NCI-H2029 (cell line): ENCODE data around the gene GRK6.

ENCODE experiments used
- DNase-seq: peaks from one replicate; lab custom pipeline; 2025; lab: John Stamatoyannopoulos, UW

Gene GRK6

DNA sequence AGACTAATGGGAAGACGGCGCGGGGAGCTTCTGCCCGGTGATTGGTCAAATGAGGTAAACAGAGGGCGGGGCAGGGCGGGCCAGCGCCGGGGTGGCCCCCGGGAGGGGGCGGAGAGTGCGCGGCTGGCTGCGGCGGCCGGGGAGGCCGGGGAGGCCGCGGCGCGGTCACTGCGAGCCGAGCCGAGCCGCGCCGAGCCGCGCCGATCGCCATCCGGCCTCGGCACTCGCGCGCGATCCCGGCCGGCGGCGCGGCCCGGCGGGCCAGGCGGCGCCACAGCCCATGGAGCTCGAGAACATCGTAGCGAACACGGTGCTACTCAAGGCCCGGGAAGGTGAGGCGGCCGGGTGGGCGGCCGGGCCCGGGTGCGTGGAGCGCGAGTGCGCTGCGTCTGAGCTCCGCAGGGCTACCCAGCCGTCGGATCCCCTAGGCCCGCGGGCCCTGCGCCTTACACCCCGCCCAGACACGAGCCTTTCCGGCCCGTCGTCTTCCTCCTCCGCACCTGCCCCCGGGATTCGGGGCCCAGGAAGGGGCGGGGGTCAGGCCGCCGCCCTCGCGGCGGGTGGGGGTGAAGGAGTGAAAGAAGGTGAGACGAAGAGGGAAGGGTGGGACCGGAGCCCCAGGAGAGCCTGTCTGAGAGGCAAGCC lies at the start of gene GRK6:
Gene GRK6 (plus strand): TSS at position 111 of the 645 bp plus-strand sequence. CDS start 170 bp downstream, at position 281.
- no peak for DNase-seq

- DNase-seq = no peak
Observed at GRCh38 chr5:177377851-177378776, 48.4 kb upstream of the GRK6 start.

- no peak for DNase-seq
Observed at GRCh38 chr5:177378884-177379883, 47.3 kb upstream of the GRK6 start.

- no peak for DNase-seq
Observed at GRCh38 chr5:177380805-177381126, 45.7 kb upstream of the GRK6 start.

DNA sequence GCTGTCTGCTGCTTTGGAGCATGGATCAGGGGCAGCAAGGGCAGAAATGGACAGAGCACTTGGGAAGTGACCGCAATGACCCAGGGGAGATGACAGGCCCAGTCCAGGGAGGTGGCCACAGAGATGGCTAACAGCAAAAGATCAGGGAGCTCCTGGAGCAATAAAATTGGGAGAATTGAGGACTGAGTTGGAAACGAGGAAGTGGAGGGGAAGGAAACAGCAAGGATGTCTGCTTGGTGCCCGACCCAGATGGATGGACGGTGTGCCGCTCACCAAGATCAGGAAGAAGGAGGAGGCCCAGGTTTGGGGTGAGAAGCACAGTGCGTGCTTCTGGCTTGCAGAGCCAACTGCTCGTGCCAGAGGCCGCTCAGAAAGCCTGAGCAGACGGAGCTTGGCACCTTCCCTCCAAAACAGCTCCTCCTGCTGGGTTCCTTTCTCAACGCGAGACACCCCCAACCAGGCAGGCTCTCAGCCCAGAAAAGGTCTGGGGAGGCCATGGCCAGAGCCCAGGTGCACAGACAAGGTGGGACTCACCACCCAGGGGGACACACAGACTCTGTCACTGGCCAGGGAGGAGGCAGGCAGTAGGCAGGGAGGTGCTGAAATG lies 44.0 kb upstream of the GRK6 start:
- no peak for DNase-seq

GRCh38 chr5:177383181-177383580 lies 43.3 kb upstream of the GRK6 start:
- DNase-seq = no peak

DNA sequence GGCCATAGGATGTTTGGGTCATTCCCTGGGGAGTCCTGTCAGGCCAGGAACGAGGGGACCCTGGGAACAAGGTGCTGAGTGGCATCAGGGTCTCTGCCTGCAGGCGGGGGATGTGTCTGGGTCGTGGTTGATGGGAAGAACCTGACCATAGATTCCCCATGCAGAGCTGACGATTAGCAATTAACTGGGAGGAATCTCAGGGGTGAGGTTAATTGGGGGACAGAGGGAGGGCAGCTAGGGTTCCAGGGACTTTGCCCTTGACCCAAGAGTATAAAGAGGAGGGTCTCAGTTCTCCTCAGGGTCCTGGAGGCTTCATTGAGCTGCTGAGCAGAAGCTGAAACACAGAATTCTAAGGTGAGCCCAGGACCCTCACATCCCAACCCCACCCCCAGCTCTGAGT lies 42.3 kb upstream of the GRK6 start, which contains the start of gene SLC34A1:
Gene SLC34A1 (plus strand): TSS at position 301 of the 400 bp plus-strand sequence. CDS start 1,308 bp downstream, outside the sequence.
- no peak for DNase-seq

- no peak for DNase-seq
Observed at GRCh38 chr5:177385720-177386119, 40.8 kb upstream of the GRK6 start.

GRCh38 chr5:177386542-177386941 lies 39.9 kb upstream of the GRK6 start:
- DNase-seq = no peak

DNA sequence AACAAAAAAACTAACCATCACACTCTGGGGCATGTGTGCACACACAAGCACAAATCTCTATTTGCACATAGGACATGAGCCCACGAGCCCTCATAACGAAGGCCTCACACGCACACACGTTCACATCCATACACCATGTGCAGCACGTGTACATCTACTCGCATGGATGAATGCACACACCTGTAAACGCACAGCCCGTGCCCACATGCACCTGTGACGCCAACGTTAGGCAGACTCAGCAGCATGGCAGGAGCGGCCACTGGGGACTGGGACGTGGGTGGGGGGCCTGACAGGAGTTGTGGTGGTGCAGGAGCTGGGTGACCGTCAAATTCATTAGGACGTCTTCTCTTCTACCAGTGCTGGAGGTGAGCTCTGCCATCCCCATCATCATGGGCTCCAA lies 39.1 kb upstream of the GRK6 start:
- DNase-seq = no peak

GRCh38 chr5:177388521-177389052 lies 37.9 kb upstream of the GRK6 start:
- no peak for DNase-seq

DNA sequence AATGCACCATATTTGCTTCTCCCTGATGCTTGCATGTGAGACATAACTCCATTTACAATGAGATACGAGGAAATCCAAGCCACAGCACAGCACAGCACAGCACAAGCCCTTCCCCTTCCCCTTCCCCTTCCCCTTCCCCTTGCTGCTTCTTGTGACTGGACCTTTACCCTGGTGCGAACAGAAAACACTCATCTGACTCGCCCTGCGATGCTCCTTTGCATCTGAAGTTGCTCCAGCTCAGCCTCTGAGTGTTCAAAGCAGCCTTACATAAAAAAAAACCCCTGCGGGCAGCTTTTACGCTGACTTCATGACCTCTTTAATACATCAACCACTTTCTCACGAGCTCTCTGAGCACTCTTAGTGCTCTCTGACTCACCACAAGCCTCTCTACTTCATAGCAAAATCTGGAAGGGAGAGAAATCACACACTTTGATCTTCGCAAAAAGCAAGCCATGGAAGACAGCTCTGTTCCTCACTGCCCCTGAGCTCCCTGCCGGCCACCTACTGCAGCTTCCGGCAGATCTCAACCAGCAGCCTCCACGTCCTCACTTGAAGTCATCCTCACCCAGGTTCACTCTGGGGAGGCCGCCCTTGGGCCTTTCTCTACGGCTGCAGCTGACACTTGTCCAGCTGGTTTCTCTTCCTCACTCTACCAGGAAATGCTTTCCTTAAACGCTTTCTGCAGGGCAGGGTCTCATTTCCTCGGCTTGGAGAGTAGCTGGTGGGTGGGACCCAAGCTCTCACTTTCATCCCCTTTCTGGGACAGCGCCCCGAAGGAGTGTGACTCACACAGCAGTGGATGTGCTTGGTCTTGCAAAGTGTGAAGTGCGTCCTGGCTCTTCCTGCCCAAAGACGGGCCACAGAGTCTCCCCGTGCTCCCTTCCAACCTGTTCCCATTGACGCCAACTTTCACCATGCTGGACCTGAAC lies 37.0 kb upstream of the GRK6 start:
- DNase-seq = no peak

DNA sequence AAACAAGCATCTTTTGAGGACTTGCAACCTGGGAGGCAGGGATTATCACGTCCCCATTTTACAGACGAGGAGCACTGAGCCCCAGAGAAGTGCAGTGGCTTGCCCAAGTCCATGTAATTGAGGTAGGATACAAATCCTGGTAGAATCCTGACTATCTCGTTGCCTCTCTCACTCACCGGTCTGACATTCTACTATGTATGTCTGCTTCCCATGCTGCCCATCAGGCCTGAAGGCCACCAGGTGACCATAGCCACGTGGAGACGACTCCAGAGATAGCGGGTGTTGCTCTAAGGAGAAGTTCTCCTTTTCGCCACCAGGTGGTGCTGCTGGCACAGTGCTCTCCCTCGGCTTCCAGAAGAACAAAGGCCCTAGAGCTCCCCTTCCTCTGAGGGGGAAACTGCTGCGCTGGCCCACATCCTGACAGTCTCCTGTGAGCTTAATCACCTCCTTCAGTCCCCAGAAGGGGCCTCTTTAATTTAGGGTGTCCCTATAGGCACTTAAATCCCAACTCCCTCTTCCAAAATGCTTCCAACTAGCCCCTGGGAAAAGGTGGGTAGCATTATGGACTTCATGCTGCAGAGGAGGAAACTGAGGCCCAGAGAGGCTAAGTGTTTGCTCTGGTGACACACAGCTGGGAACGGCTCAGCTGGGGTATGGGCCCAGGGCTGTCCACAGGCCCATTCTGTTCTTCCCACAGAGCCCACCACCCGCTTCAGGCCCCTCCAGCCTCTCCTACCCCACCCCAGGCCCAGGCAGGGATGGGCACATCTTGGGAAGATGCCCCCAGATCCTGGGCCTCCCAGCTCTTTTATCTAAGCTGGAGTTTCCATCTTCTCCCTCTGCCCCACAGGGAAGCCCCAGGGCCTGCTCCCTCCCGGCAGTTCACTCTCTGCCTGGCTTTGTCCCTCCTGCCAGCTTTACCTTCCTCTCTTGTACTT lies 35.8 kb upstream of the GRK6 start:
- peak; percentile 70 for DNase-seq

DNA sequence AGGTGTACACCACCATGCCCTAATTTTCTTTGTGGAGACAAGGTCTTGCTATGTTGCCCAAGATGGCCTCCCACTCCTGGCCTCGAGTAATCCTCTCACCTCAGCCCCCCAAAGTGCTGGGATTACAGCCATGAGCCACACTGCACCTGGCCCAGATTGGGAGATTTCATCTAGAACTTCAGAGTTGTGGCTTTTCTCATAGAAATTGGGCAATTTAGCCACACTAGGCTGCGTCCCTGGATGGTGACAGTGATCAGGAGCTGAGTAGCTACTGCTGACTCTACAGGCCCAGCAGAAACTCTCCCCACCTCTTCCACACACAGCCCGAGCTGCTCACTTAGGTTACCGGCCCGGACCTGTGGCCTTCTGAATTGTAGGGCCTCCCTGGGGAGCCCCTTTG lies 33.7 kb upstream of the GRK6 start:
- no peak for DNase-seq

DNA sequence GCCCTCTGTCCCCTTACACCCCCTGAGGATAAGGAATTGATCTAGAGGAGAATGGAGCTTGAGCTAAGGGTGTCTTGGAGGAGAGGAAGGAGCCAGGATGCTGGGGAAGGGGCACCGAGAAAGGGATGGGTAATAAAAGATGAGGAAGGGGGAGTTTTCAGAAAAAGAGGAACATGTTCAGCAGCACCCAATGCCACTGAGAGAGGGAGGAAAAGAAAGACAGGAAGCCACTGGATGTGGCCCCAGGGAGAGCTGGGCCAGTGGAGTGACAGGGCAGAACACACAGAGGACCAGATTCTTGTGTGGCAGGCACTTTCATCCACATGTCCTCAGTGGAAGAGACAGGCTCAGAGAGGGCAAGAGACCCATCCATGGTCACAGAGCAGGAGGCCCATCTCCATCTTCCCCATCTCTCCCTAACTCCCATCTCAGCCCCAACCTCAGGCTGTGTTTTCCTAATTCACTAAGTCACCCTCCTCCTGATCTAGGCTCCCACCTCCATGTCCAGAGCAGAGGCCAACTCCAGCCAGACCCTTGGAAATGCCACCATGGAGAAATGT lies 33.2 kb upstream of the GRK6 start:
- no peak for DNase-seq

- no peak for DNase-seq
Observed at GRCh38 chr5:177393990-177394389, 32.5 kb upstream of the GRK6 start.

DNA sequence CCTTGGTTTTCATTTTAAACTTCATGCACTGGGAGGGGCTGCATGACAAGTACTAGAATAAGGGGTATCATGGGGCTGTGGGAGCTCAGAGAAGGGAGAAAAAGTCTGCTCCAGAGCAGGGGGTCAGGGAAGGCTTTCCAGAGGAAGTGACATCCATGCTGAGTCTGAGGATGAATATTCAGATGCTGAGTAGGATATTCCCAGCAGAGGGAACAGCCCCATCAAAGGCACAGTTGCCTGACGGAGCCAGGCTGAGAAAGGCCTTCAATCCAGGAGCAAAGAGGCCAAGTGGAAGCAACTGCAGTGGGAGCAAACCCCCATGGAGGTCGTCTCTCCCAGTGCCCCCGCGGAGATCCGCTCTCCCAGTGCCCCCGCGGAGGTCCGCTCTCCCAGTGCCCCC lies 30.4 kb upstream of the GRK6 start:
- no peak for DNase-seq

- DNase-seq = no peak
Observed at GRCh38 chr5:177396807-177397206, 29.7 kb upstream of the GRK6 start.

DNA sequence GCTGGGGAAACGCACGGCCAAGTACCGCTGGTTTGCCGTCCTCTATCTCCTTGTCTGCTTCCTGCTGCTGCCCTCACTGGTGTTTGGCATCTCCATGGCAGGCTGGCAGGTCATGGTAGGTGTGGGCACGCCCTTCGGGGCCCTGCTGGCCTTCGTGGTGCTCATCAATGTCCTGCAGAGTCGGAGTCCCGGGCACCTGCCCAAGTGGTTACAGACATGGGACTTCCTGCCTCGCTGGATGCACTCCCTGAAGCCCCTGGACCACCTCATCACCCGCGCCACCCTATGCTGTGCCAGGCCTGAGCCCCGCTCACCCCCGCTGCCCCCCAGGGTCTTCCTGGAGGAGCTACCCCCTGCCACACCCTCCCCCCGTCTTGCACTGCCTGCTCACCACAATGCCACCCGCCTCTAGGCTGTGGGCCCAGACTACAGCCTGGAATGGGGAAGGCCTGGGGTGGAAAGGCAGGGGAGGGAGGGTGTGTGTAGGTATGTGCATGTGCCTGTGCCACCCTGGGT lies 28.5 kb upstream of the GRK6 start:
- DNase-seq = no peak
